SK-N-MC (cell line): ENCODE data around the gene ANKRD17.

Experiments used
- DNase-seq: peaks from one replicate; pipeline ENCODE4 v3.0.0-alpha.2; 2011; ENCODE audit warnings: low read depth, low spot score
- H3K27ac ChIP-seq: fragments of 200-600 bp; sonication (generic); 2 replicates; pipeline ENCODE4 v1.5.1; 2016; ENCODE audit warnings: mixed run types
- H3K36me3 ChIP-seq: fragments of 200-600 bp; sonication (generic); 2 replicates; pipeline ENCODE4 v1.6.1; 2017; ENCODE audit warnings: antibody characterized with exemption, low read length, mixed read lengths; ENCODE audit not compliant: insufficient read depth
- H3K4me3 ChIP-seq: fragments of 200-600 bp; sonication (generic); 2 replicates; pipeline ENCODE4 v1.5.1; 2016
- H3K9ac ChIP-seq: fragments of 200-600 bp; sonication (generic); 2 replicates; pipeline ENCODE4 v1.8.0; 2017; ENCODE audit warnings: mixed run types, mixed read lengths; ENCODE audit not compliant: insufficient read length
- H3K9me3 ChIP-seq: fragments of 200-600 bp; sonication (generic); 2 replicates; pipeline ENCODE4 v1.6.1; 2017; ENCODE audit warnings: low read depth, mild to moderate bottlenecking, antibody characterized with exemption, low read length, moderate library complexity, mixed read lengths
- EZH2 ChIP-seq: fragments of 200-600 bp; sonication (generic); IDR thresholded peaks from one replicate; pipeline ENCODE4 v1.6.1; 2017; ENCODE audit warnings: antibody characterized with exemption
- FOXP2 ChIP-seq: optimal IDR thresholded peaks from 2 replicates; pipeline ENCODE3; 2011; ENCODE audit warnings: mild to moderate bottlenecking, moderate library complexity; ENCODE audit not compliant: insufficient read depth; ENCODE audit errors: extremely low read length, control extremely low read depth
- POLR2AphosphoS5 ChIP-seq: IDR thresholded peaks from 2 replicates; pipeline ENCODE4 v1.6.1; 2012; ENCODE audit warnings: mild to moderate bottlenecking, low read depth, low read length, borderline replicate concordance

The ANKRD17 gene

DNA sequence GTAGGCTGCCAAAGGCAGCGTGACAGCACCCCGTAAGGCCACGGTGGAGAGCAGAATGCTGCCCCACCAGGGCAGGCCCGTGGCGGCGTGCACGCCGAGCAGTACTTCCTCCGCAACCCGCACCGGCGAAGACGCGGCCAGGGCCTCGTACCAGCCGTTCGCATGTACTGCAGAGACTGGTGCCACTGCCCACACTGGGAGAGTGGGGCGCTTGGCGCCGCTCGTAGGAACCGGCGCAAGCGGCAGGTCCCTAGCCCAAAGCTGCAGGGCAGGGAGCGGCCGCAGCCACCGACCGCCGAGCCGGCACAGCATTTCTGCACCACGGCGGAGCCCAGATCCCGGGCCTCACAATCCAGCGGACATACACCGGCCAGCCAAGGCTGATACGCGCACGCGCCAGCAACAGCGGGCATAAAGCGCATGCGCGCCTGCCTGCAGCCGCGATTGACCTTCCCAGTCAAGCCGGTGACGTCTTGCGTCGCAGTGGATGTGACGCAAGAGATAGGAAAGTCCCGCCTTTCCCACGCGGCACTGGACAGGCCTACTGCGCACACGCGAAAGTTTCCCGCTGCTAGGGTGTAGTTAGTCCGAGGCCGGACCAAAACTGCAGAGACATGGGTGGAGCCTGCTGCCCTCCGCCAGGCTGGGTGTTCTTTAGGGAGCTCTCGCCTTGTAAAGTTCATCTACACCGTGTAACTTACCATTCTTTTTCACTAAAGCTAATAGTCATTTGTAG lies 189.1 kb downstream of the ANKRD17 start, which contains the start of gene COX18:
Gene COX18, minus strand, starts transcription at position 379 of the 736 bp plus-strand sequence. Its CDS starts 67 bp downstream, at position 312.
- TF ChIP-seq POLR2AphosphoS5 (peak; percentile 98), EZH2 (no peak), FOXP2 (no peak)
- peak within 1 kb of the TSS; percentile 85 for H3K4me3 ChIP-seq
- H3K36me3 ChIP-seq, result peaks cover 30% of the 10 kb centered on the region
- peak; percentile 81 for DNase-seq
- H3K9ac ChIP-seq, result peak within 1 kb of the TSS; percentile 88
- no peaks in the 10 kb centered on the region for H3K9me3 ChIP-seq
- H3K27ac ChIP-seq, result peak within 1 kb of the TSS; percentile 97

- Histone ChIP-seq H3K9me3 (no peaks in the 10 kb centered on the region), H3K27ac (peak overlapping the region; percentile 97), H3K36me3 (peaks cover 25% of the 10 kb centered on the region), H3K9ac (peak overlapping the region; percentile 88), H3K4me3 (peak overlapping the region; percentile 85)
- DNase-seq, result peak; percentile 28
- TF ChIP-seq POLR2AphosphoS5, result peak; percentile 25; the same call in 1 of the 2 replicates
- TF ChIP-seq EZH2, result no peak
These were observed 189.9 kb downstream of the ANKRD17 start for GRCh38 chr4:73068491-73069337.

DNA sequence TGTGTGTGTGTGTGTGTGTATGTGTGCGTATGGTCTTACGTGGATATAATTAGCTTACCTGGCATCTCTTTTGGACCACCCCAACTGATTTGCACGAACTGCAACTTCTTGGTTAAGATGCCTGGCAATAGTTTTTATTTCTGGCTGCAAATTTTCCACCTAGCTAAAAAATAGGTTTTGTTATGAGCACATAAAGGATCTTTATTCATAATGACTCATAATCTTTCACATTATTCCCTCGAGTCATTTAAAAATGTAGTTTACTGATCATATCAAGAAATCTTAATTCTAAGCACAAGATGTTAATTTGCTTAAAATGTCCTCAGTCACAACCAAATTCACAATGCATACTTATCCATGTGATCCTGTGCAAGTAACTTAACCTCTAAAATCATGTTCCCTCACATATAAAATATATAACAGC lies 190.6 kb downstream of the ANKRD17 start:
- TF ChIP-seq FOXP2 (no peak), POLR2AphosphoS5 (no peak), EZH2 (no peak)
- Histone ChIP-seq H3K36me3 (peaks cover 21% of the 10 kb centered on the region), H3K9me3 (no peaks in the 10 kb centered on the region), H3K9ac (peak overlapping the region; percentile 88), H3K4me3 (peak overlapping the region; percentile 85), H3K27ac (peak overlapping the region; percentile 97)
- DNase-seq, result peak; percentile 16

DNA sequence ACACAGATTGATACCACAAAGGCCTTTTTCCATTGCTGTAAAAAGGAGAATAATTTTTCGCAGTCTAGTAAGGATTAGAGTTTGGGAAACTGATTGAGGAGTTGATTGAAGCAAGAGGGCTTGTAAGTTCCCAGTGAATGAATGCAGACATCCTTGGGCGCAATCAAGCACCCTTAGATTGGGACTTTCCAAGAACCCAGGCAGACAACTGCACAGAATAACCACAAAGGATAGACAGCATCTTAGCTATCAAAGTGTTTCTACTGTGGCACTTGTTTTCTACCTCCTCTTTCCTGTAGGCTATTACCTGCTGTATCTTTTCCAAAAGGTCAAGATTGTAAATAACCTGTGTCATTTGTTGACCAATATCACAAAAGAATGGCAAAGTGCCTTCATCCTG lies 191.7 kb downstream of the ANKRD17 start:
- H3K9ac ChIP-seq, result no peak overlapping the region
- no peak for TF ChIP-seq FOXP2
- no peak for TF ChIP-seq EZH2
- DNase-seq, result no peak

DNA sequence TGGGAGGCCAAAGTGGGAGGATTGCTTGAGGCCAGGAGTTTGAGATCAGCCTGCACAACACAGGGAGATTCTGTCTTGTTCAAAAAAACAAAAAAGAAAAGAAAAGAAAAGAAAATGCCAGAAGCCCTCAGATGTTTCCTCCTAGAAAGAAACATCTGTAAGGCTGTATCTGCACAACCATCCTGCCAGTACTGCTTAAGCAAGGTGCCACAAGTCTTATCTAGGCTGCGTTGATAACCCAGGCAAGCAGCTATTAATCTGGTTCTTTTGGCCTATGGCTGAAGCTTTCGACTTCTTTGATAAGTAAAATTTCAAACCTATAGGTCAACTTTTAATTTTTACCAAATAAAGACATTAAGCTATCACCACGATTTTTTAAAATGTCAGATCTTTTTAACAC lies 192.2 kb downstream of the ANKRD17 start:
- TF ChIP-seq EZH2 (no peak), FOXP2 (no peak), POLR2AphosphoS5 (no peak)
- H3K27ac ChIP-seq, result no peak overlapping the region
- H3K9ac ChIP-seq, result no peak overlapping the region
- H3K9me3 ChIP-seq, result no peaks in the 10 kb centered on the region
- H3K4me3 ChIP-seq, result no peak overlapping the region
- DNase-seq, result no peak
- peaks cover 12% of the 10 kb centered on the region for H3K36me3 ChIP-seq

More for the DNA sequence above, 191.7 kb downstream of the ANKRD17 start:
- Histone ChIP-seq H3K27ac (no peak overlapping the region), H3K36me3 (peaks cover 15% of the 10 kb centered on the region), H3K4me3 (no peak overlapping the region), H3K9me3 (no peaks in the 10 kb centered on the region)

DNA sequence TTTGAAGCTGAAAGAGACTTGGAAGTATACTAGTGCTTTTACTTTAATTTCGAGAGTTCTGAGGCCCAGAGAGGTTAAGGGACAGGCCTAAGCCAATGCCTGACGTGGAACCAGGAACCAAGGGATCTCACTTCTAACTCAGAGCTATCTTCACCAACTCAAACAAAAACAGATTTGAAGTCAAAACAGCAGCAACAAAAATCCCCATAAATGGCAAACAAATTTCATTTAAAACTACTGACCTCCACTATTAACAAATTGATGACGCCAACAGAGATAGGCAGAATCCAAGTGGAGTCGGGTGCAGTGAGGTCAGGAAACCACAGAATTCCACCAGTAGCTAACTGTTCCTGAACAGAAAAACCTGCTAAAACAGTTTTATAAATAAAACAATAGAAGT lies 194.1 kb downstream of the ANKRD17 start:
- Histone ChIP-seq H3K4me3 (no peak overlapping the region), H3K36me3 (peaks cover 18% of the 10 kb centered on the region), H3K9me3 (no peaks in the 10 kb centered on the region), H3K9ac (no peak overlapping the region), H3K27ac (no peak overlapping the region)
- TF ChIP-seq EZH2, result no peak
- no peak for TF ChIP-seq POLR2AphosphoS5
- no peak for TF ChIP-seq FOXP2
- DNase-seq, result no peak

DNA sequence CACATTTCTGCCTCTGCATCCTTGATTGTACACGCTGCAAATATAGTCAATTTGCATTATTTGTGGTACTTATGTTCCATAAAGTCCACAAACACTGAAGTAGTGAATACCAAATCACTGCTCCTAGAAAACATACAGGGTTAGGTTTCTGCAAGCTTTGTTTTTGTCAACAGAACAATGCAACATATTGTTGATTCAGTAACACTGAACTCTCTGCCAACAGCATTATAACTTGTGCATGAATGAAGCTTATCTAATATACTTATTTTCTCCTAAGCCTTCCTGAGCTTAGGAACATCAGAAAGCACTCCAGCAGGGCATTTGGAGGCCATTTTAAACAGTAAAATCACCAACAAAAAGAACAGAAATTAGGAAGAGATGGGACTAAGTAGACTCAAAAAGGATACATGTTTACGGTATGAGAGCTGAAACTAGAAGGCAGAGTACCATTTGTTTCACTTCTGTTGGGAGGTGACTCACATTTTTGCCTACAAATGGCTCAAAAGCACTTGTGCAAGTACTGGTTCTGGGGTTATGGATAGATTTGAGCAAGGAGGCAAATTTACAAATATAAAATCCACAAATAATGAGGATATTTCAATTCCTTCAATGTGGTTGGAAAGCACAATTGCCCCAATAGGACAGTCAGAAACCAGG lies 203.2 kb downstream of the ANKRD17 start:
- H3K9me3 ChIP-seq, result no peaks in the 10 kb centered on the region
- no peak for DNase-seq
- H3K36me3 ChIP-seq, result peaks cover 40% of the 10 kb centered on the region

DNA sequence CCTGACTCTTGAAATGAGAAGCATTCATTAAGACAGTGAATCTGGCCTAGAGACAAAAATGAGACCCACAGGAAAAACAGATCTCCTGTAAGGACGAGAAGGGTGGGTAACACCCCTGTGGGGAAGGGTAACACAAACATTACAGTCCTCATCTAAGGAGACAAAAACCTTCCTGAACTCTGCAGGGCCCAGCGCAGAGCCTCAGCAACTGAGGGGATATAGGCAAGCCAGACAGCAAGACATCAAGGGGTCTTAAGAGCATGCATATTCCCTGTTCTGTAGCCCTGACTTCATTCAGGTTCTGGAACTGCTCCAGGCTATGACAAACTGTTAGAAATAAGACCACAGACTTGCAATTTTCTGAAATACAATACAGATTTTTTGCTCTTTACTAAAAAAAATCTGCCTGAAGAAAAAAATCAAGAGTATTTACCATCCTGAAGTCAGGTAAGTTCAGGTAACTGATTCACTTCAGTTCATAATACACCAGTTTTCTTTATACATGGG lies 204.6 kb downstream of the ANKRD17 start:
- H3K36me3 ChIP-seq, result peaks cover 30% of the 10 kb centered on the region
- TF ChIP-seq FOXP2 (no peak), EZH2 (no peak), POLR2AphosphoS5 (no peak)
- no peak overlapping the region for H3K4me3 ChIP-seq
- no peak for DNase-seq
- no peaks in the 10 kb centered on the region for H3K9me3 ChIP-seq
- H3K27ac ChIP-seq, result no peak overlapping the region
- H3K9ac ChIP-seq, result no peak overlapping the region

More for the DNA sequence above, 203.2 kb downstream of the ANKRD17 start:
- no peak for TF ChIP-seq EZH2
- TF ChIP-seq POLR2AphosphoS5, result no peak
- TF ChIP-seq FOXP2, result no peak
- H3K4me3 ChIP-seq, result no peak overlapping the region
- no peak overlapping the region; the same call in 1 of the 2 replicates for H3K27ac ChIP-seq
- no peak overlapping the region for H3K9ac ChIP-seq
